Breast epithelium (tissue), 4 donors: ENCODE data around the gene RALY. TPM values are rescaled to one million over a fixed set of nuclear protein-coding genes. Genes with fewer than 3 reads are reported as not detected.

Experiments
- DNase-seq, 2 donors: peaks; one replicate each; pipeline ENCODE4 v3.0.0-alpha.2; 2019; ENCODE audit warnings: low spot score in 2 of 2
- H3K27ac ChIP-seq, 2 donors: fragments of 200-600 bp; sonication (generic) in 1 of 2; one replicate each; pipeline ENCODE4 v1.5.1; 2016 to 2019; ENCODE audit warnings: mild to moderate bottlenecking in 1 of 2
- H3K27me3 ChIP-seq, 2 donors: fragments of 200-600 bp; sonication (generic) in 1 of 2; one replicate each; pipeline versions ENCODE4 v1.5.1 to v1.6.0; 2017 to 2019; ENCODE audit warnings: control low read depth in 1 of 2, mild to moderate bottlenecking in 1 of 2
- H3K36me3 ChIP-seq: fragments of 200-600 bp; one replicate; pipeline ENCODE4 v1.5.1; 2019
- H3K4me1 ChIP-seq, 2 donors: fragments of 200-600 bp; sonication (generic); one replicate each; pipeline ENCODE4 v1.5.1; 2016 to 2019; ENCODE audit warnings: control low read depth in 1 of 2
- H3K4me3 ChIP-seq, 3 donors: fragments of 200-600 bp; sonication (generic); 1 replicate in 2 of 3; 2 replicates in 1 of 3; pipeline ENCODE4 v1.5.1; 2016 to 2019; ENCODE audit warnings: mild to moderate bottlenecking in 3 of 3, moderate library complexity in 2 of 3
- H3K9me3 ChIP-seq, 2 donors: fragments of 200-600 bp; sonication (generic) in 1 of 2; one replicate each; pipeline ENCODE4 v1.5.1; 2016 to 2019; ENCODE audit warnings: control low read depth in 1 of 2
- POLR2A ChIP-seq: fragments of 450-650 bp; IDR thresholded peaks from one replicate; pipeline ENCODE4 v1.6.1; 2016; ENCODE audit warnings: antibody characterized with exemption, mild to moderate bottlenecking, moderate library complexity
- POLR2AphosphoS5 ChIP-seq, 3 donors: sonication (generic); formaldehyde crosslinking; IDR thresholded peaks; one replicate each; pipeline ENCODE4 v1.6.1; 2017; ENCODE audit warnings: antibody characterized with exemption in 3 of 3
- intact Hi-C: fragments of 100-400 bp; cut with DNase I; formaldehyde crosslinking; loops from one replicate; pipeline ENCODE4 v1.15.1; 2023; ENCODE audit warnings: low total_unique reads
- total RNA-seq, 3 donors: library from RNA; depleted of rRNA; stranded (reverse); fragments of >200 nt; gene quantifications; one replicate each; pipeline ENCODE4 v1.1.0, GENCODE V29; 2016
- TF ChIP-seq, protein P1 (sequence below), 3 donors: fragments of 450-650 bp; IDR thresholded peaks; one replicate each; pipeline ENCODE4 v1.5.1; 2016 to 2017; ENCODE audit warnings: antibody characterized with exemption in 3 of 3, mild to moderate bottlenecking in 3 of 3, moderate library complexity in 3 of 3

The RALY gene
- total RNA-seq, 3 donors from 2014 or later = 73.5 to 120 (median 96.4) TPM

DNA sequence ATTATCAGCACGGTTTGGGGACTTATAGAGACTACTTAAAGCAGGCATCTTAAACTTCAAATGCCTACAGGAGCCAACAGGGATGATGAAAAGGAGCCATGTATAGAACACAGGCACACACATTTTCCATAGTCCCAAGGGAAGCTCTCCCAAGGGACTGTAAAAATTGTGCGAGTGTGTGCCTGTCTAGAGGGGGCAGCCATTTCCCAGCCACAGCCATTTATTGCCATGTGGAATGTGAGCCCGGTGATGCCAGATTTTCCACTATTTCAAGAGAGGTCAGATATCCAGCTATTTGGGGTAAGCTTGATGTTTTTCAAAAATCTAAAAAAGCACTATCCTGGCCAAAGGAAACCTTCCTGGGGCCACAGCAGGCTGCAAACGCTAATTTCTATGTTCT is 24.1 kb upstream of the RALY start:
- Histone ChIP-seq H3K27ac (no peak overlapping the region), H3K4me1 (no peaks in the 10 kb centered on the region)

DNA sequence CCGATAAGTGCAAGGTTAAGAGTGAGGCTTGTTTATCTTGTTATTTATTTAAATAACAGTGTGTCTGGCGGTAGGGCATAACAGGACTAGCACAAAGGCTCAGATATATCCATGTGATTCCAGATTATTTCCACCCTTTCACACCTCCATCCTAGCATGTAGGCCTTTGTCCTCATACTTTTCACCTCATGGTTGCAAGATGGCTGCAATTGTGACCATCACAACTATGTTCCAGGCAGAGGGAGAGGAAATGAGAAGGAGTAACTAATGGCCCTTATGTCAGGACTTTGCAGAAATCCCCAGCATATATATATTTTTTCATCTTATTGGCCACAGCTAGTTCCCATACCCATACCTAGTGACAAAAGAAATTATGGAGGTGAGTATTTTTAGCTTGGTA is 23.5 kb upstream of the RALY start:
- Histone ChIP-seq H3K27ac (no peak overlapping the region), H3K27me3 (no peaks in the 10 kb centered on the region), H3K4me1 (no peaks in the 10 kb centered on the region), H3K4me3 (no peak overlapping the region), H3K9me3 (no peaks in the 10 kb centered on the region), H3K36me3 (no peaks in the 10 kb centered on the region)
- no peak for TF ChIP-seq POLR2AphosphoS5 (IDR thresholded peaks at IDR 0.05)
- TF ChIP-seq POLR2A = no peak
- TF ChIP-seq, protein P1, sequence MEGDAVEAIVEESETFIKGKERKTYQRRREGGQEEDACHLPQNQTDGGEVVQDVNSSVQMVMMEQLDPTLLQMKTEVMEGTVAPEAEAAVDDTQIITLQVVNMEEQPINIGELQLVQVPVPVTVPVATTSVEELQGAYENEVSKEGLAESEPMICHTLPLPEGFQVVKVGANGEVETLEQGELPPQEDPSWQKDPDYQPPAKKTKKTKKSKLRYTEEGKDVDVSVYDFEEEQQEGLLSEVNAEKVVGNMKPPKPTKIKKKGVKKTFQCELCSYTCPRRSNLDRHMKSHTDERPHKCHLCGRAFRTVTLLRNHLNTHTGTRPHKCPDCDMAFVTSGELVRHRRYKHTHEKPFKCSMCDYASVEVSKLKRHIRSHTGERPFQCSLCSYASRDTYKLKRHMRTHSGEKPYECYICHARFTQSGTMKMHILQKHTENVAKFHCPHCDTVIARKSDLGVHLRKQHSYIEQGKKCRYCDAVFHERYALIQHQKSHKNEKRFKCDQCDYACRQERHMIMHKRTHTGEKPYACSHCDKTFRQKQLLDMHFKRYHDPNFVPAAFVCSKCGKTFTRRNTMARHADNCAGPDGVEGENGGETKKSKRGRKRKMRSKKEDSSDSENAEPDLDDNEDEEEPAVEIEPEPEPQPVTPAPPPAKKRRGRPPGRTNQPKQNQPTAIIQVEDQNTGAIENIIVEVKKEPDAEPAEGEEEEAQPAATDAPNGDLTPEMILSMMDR (IDR thresholded peaks at IDR 0.05) = no peak
- intact Hi-C loops = no loop called here
- no peak for DNase-seq

More for the DNA sequence above, 24.1 kb upstream of the RALY start:
- no peaks in the 10 kb centered on the region for H3K9me3 ChIP-seq
- no peak for TF ChIP-seq POLR2AphosphoS5 (IDR thresholded peaks at IDR 0.05)
- TF ChIP-seq, protein P1 (IDR thresholded peaks at IDR 0.05) = no peak
- TF ChIP-seq POLR2A = no peak
- H3K4me3 ChIP-seq = no peak overlapping the region
- H3K27me3 ChIP-seq = no peaks in the 10 kb centered on the region
- H3K36me3 ChIP-seq = no peaks in the 10 kb centered on the region
- DNase-seq = no peak
- intact Hi-C loops = loop anchor here (5.0 kb wide), 1 partner anchor 1187 kb away; no protein-coding TSS in a partner anchor

DNA sequence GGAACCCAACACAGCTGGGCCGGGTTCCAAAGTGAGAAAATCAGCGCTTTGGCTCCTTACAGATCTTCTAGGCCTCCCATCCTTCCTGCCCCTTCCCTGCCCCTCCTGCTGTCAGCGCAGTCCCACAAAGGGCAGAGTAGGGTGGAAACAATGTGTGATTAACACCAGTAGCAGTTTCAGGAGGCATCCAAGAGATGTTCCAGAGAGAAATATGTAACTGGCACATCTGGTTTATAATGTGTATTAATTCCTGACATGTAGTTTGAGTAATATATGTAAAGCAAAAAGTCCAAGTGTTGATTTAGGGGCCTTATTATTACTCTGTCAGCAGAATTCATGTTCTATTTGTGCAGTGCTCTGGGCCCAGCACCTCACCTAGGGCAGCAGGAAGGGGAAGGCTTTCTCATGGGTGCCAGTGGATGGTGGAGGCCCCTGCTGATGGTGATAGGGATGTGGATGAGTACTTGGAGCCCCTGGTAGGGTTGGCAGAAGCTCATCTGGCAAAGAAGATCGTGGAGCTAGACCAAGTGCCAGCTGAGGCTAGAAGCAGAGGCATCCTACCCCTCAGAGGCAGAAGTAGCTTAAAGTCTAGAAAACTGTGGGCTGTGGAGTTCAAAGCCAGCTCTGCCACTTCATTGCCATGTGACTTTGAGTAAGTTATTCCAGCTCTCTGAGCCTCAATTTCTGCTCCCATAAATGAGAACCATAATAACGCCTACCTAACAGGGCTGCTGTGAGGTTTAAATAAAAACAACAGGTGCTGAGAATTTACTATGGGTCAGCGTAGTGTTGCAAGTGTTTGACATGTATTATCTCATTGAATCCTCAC is 22.4 kb upstream of the RALY start:
- H3K4me1 ChIP-seq = no peaks in the 10 kb centered on the region
- H3K4me3 ChIP-seq = no peak overlapping the region
- H3K27me3 ChIP-seq = no peaks in the 10 kb centered on the region
- H3K27ac ChIP-seq = no peak overlapping the region
- no peak for DNase-seq
- H3K36me3 ChIP-seq = no peaks in the 10 kb centered on the region
- intact Hi-C loops = no loop called here
- H3K9me3 ChIP-seq = no peaks in the 10 kb centered on the region
- TF ChIP-seq POLR2AphosphoS5 (IDR thresholded peaks at IDR 0.05) (no peak), POLR2A (no peak)
- TF ChIP-seq, protein P1 (IDR thresholded peaks at IDR 0.05) = no peak

DNA sequence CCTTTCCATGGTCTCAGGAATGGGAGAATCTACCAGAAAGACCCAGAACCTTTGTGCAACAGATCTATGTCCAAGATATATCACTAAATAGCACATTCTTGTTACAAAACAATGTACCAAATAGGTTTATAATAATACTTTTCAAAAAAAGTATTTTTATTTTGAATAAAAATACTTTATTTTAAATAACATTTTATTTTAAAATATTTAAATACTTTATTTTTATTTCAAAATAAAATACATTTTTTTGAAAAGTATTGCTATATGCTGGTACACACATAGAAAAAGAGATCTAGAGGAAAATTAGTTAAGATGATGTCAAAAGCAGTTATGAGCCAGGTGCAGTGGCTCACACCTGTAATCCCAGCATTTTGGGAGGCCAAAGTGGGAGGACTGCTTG is 16.8 kb upstream of the RALY start:
- intact Hi-C loops = no loop called here
- Histone ChIP-seq H3K9me3 (no peaks in the 10 kb centered on the region), H3K36me3 (no peaks in the 10 kb centered on the region), H3K4me3 (no peak overlapping the region), H3K27ac (no peak overlapping the region), H3K4me1 (no peaks in the 10 kb centered on the region), H3K27me3 (no peaks in the 10 kb centered on the region)
- TF ChIP-seq, protein P1 (IDR thresholded peaks at IDR 0.05) = no peak
- no peak for TF ChIP-seq POLR2A
- TF ChIP-seq POLR2AphosphoS5 (IDR thresholded peaks at IDR 0.05) = no peak
- no peak for DNase-seq

DNA sequence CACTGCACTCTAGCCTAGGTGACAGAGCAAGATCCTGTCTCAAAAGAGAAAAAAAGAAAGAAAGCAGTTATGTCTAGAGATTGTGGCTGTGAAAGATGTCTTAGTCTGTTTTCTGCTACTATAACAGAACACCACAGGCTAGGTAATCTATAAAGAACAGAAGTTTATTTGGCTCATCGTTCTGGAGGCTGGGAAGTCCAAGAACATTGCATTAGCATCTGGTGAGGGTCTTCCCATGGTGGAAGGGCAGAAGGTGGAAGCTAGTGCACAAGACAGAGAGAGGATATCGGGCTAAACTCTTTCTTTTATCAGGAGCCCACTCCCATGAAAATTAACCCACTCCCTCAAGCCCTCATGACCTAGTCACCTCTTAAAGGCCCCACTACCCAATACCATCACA is 16.2 kb upstream of the RALY start:
- H3K4me1 ChIP-seq = no peaks in the 10 kb centered on the region
- TF ChIP-seq, protein P1 (IDR thresholded peaks at IDR 0.05) = no peak
- TF ChIP-seq POLR2AphosphoS5 (IDR thresholded peaks at IDR 0.05) (no peak), POLR2A (no peak)
- no peak for DNase-seq
- H3K4me3 ChIP-seq = no peak overlapping the region
- no peak overlapping the region for H3K27ac ChIP-seq
- intact Hi-C loops = no loop called here
- no peaks in the 10 kb centered on the region for H3K27me3 ChIP-seq
- no peaks in the 10 kb centered on the region for H3K9me3 ChIP-seq
- H3K36me3 ChIP-seq = no peaks in the 10 kb centered on the region
